Measurements from ENCODE around the gene NAGPA. TPM values are rescaled to one million over a fixed set of nuclear protein-coding genes. Genes with fewer than 3 reads are reported as not detected.

NAGPA gene
- total and polyA plus RNA-seq, 2 of the 8 experiments (the other 6 are each of a cell fraction or from before 2014, with no cell fraction given), result 10.1 to 13.2 TPM

GRCh38 chr16:5010576-5011329 is 23.0 kb downstream of the NAGPA start (continued):
- TF ChIP-seq CHD7 (IDR thresholded peaks at IDR 0.05; ENCODE audit: insufficient replicate concordance, low read length) (no peak), PHF8 (conservative IDR thresholded peaks at IDR 0.05; ENCODE audit: low read depth, low read length) (no peak), SP2 (IDR thresholded peaks at IDR 0.05; ENCODE audit: low read length) (no peak), TAF7 (optimal IDR thresholded peaks at IDR 0.05; ENCODE audit: borderline replicate concordance, low read depth, low read length) (no peak), SIRT6 (IDR thresholded peaks at IDR 0.05; ENCODE audit: low read length) (no peak), TAF1 (IDR thresholded peaks at IDR 0.05; ENCODE audit: low read depth, low read length) (no peak), RAD21 (IDR thresholded peaks at IDR 0.05 in 1 of 2, conservative IDR thresholded peaks at IDR 0.05 in 1 of 2; ENCODE audit: low read depth in 2 of 2, low read length in 2 of 2) (peak; percentile 16 to 46; a peak in 3 of 4 replicates), SP1 (IDR thresholded peaks at IDR 0.05; ENCODE audit: low read depth, low read length) (no peak), BACH1 (IDR thresholded peaks at IDR 0.05; ENCODE audit: low read length) (no peak), YY1 (IDR thresholded peaks at IDR 0.05; ENCODE audit: low read depth, low read length) (no peak), ASH2L (IDR thresholded peaks at IDR 0.05; ENCODE audit: low read length) (no peak)

Measured in H1 (cell line).